ENCODE results near the gene CFAP65.

CFAP65 gene

GRCh38 chr2:219071131-219071816 is 30.0 kb upstream of the CFAP65 start:
- no peaks in the 10 kb centered on the region for H3K27me3 ChIP-seq
- H4K20me1 ChIP-seq, result no peaks in the 10 kb centered on the region; a peak in 1 of 22 replicates
- no peak for TF ChIP-seq Cebpa-rat (IDR thresholded peaks at IDR 0.05)
- peaks cover 0 to under 1% (median 0%) of the 10 kb centered on the region in 10 experiments; a peak in 1 of 20 replicates for H3K4me1 ChIP-seq
- no peak overlapping the region for H3K9ac ChIP-seq
- H3K4me2 ChIP-seq, result no peak overlapping the region
- no peak overlapping the region for H3K27ac ChIP-seq
- H3K36me3 ChIP-seq, result peaks cover 15 to 32% (median 27%) of the 10 kb centered on the region in 11 experiments; a peak in 21 of 22 replicates
- H3K4me3 ChIP-seq, result no peak overlapping the region
- no peaks in the 10 kb centered on the region for H3K9me3 ChIP-seq (replicated peaks in 1 of 11)

DNA sequence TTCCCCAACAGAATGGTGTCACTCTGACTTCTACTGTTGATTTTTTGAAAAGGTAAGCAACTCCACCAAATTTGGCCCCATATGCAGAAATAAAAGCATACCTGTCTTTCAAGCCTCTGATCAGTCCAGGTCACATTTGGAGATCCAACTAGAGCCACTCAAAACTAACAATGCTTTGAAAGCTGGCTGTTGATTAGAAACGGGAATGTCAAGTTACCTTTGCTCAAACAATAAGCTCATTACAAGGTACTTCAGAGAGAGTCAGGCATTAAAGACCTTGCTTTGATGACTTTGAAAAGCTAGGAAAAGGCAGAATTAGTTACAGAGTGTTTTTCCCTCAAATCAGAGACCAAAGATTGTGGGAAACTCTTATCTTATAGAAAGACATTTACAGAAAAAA is 24.2 kb upstream of the CFAP65 start:
- Histone ChIP-seq H4K20me1 (peaks cover 0 to 20% (median 10%) of the 10 kb centered on the region in 11 experiments; a peak in 11 of 22 replicates), H3K27ac (no peak overlapping the region), H3K9ac (no peak overlapping the region), H3K36me3 (no peaks in the 10 kb centered on the region), H3K4me1 (no peaks in the 10 kb centered on the region), H3K4me3 (no peak overlapping the region), H3K4me2 (no peak overlapping the region), H3K27me3 (peaks cover 32 to 41% (median 34%) of the 10 kb centered on the region in 11 experiments), H3K9me3 (replicated peaks in 1 of 11) (no peaks in the 10 kb centered on the region)
- TF ChIP-seq Cebpa-rat (IDR thresholded peaks at IDR 0.05), result no peak

GRCh38 chr2:219062081-219062480 is 20.8 kb upstream of the CFAP65 start:
- Histone ChIP-seq H3K4me2 (no peak overlapping the region), H3K27me3 (peaks cover 66 to 75% (median 68%) of the 10 kb centered on the region in 11 experiments), H3K9me3 (replicated peaks in 1 of 11) (no peaks in the 10 kb centered on the region), H3K27ac (no peak overlapping the region), H3K9ac (no peak overlapping the region), H4K20me1 (peaks cover 0 to 52% (median 37%) of the 10 kb centered on the region in 11 experiments; a peak in 17 of 22 replicates), H3K4me3 (no peak overlapping the region), H3K36me3 (no peaks in the 10 kb centered on the region), H3K4me1 (peaks cover 0 to 3% (median 0%) of the 10 kb centered on the region in 10 experiments; a peak in 3 of 20 replicates)
- TF ChIP-seq Cebpa-rat (IDR thresholded peaks at IDR 0.05), result no peak

DNA sequence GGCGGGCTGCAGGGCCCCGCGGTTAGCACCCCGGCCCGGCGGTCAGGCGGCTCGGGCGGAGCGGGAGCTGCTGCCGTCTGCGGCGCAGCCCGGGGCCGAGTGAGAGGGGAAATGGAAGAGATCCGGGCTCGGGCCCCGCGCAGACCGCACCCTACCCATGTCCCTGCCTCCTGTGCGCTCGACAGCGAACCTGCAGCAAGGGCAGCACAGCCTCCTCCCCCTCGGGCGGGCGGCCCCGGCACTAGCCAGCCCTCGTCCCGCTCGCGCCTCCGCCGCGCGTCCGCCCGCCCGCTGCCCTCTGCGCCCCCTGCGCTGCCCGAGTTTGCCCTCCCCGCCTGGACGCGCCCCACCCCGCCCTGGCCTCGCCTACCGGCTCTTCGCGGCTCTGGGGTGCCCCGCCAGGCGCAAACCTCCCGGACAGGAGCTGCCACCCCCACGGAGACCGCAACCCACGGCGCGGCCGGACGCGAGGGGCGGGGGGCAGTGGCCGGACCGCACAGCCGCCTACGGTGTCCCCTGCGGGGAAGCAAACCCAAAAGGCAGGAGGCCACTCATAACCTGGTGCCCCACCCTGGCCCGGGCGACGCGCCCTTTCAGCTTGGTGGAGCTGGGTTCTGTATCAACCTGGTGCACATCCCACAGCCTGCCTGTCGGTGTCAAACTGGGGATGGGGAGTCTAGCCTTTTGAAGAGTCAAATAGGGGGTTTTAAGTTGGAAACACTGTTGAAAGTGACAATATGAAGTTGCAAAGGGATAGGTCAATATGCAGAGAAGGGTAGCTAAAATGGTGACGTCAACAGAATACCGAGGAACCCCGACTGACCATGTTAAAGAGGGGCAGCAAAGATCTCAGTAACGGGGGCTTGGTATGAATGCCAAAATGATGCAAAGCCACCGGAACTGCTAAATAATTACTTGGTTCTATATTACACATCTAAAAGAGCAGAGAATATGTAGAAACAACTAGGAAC is 19.8 kb upstream of the CFAP65 start, which contains the start of gene IHH:
TSS of gene IHH (minus strand) at position 101 of the 971 bp plus-strand sequence. CDS start 454 bp downstream, outside the sequence.
- Histone ChIP-seq H4K20me1 (peaks cover 0 to 62% (median 42%) of the 10 kb centered on the region in 11 experiments; a peak in 17 of 22 replicates), H3K27me3 (peaks cover 76 to 85% (median 77%) of the 10 kb centered on the region in 11 experiments), H3K4me1 (peaks cover 0 to 3% (median 0%) of the 10 kb centered on the region in 10 experiments; a peak in 3 of 20 replicates)

DNA sequence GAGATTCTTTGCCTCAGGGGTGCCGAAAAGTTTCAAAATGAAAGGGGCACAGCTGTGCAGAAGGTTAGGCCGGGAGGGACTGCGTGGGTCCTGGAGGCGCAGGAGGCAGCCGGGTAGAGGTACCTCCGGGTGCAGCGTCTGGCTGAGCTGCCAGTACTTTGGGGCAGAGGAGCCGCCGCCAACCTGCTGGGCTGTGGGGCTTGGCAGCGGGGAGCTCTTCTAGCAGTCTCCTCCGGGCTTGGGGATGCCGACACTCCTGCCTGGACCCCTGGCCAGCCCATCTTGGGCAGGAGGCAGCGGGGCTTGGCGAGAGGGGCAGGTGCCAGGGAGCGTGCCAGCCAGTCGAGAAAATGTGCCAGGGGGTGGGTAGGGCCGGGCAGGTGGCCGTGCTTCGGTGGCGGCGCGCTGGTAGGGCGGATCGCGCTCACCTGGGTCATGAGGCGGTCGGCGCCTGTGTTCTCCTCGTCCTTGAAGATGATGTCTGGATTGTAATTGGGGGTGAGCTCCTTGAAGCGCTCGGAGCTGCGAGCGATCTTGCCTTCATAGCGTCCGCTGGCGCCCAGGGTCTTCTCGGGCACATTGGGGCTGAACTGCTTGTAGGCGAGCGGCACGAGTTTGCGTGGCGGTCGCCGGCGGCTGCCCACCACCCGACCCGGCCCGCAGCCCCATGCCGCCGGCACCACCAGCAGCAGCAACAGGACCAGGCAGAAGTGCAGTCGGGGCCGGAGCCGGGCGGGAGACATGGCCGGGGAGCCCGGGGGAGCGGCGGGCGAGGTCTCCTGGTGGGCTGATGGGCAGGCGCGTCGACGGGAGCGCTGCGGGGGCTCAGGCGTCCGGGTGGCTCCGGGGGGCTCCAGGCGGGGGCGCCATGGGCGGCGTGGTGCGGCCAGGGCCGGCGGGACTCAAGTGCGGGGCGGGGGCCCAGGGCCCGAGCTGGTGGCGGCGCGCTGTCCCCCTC is 18.7 kb upstream of the CFAP65 start:
- TF ChIP-seq Cebpa-rat (IDR thresholded peaks at IDR 0.05), result no peak
- Histone ChIP-seq H3K27ac (no peak overlapping the region), H4K20me1 (peaks cover 0 to 73% (median 49%) of the 10 kb centered on the region in 11 experiments; a peak in 17 of 22 replicates), H3K4me3 (no peak overlapping the region), H3K9ac (no peak overlapping the region), H3K27me3 (peaks cover 87 to 95% (median 88%) of the 10 kb centered on the region in 11 experiments), H3K4me2 (no peak overlapping the region), H3K4me1 (peaks cover 0 to 3% (median 0%) of the 10 kb centered on the region in 10 experiments; a peak in 3 of 20 replicates), H3K36me3 (no peaks in the 10 kb centered on the region), H3K9me3 (replicated peaks in 1 of 11) (no peaks in the 10 kb centered on the region)

More for the DNA sequence above, 19.8 kb upstream of the CFAP65 start, which contains the start of gene IHH:
- Histone ChIP-seq H3K9me3 (replicated peaks in 1 of 11) (no peaks in the 10 kb centered on the region), H3K36me3 (no peaks in the 10 kb centered on the region), H3K9ac (no peak within 1 kb of the TSS), H3K27ac (no peak within 1 kb of the TSS), H3K4me3 (no peak within 1 kb of the TSS), H3K4me2 (no peak within 1 kb of the TSS)
- TF ChIP-seq Cebpa-rat (IDR thresholded peaks at IDR 0.05), result no peak

DNA sequence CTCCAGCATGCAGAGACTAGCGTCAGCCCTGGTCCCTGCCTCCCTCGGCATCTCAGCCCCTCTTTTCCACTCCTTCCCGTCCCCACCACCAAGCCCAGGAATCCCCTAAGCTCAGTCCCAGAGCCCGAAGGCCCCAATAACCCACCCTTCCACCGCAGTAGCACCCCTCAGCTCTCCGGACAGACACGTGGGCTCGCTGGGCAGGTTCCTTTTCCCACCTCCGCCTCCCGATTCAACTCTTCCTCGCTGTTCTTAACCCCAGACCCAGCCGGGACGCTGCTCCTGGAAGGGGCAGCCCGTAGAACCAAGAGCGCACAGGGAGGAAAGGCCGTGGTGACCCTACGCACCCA is 18.0 kb upstream of the CFAP65 start:
- Histone ChIP-seq H3K4me3 (no peak overlapping the region), H3K9me3 (replicated peaks in 1 of 11) (no peaks in the 10 kb centered on the region), H3K27me3 (peaks cover 93 to 99% (median 95%) of the 10 kb centered on the region in 11 experiments), H3K4me2 (no peak overlapping the region), H3K27ac (no peak overlapping the region), H3K4me1 (peaks cover 0 to 3% (median 0%) of the 10 kb centered on the region in 10 experiments; a peak in 3 of 20 replicates), H3K36me3 (no peaks in the 10 kb centered on the region), H3K9ac (no peak overlapping the region), H4K20me1 (peaks cover 0 to 80% (median 53%) of the 10 kb centered on the region in 11 experiments; a peak in 17 of 22 replicates)
- TF ChIP-seq Cebpa-rat (IDR thresholded peaks at IDR 0.05), result no peak

- TF ChIP-seq Cebpa-rat (IDR thresholded peaks at IDR 0.05), result no peak
- Histone ChIP-seq H3K9me3 (replicated peaks in 1 of 11) (no peaks in the 10 kb centered on the region), H3K4me3 (no peak overlapping the region), H4K20me1 (peaks cover 0 to 85% (median 53%) of the 10 kb centered on the region in 11 experiments; a peak in 17 of 22 replicates), H3K36me3 (no peaks in the 10 kb centered on the region), H3K4me1 (peaks cover 0 to 3% (median 0%) of the 10 kb centered on the region in 10 experiments; a peak in 3 of 20 replicates), H3K4me2 (no peak overlapping the region), H3K27me3 (peaks cover 93 to 100% (median 100%) of the 10 kb centered on the region in 11 experiments), H3K27ac (no peak overlapping the region), H3K9ac (no peak overlapping the region)
Measured at GRCh38 chr2:219058541-219059374, 17.4 kb upstream of the CFAP65 start.
